CD4-positive, alpha-beta T cell treated with Interferon gamma for 1 hour (primary cell): ENCODE measurements around the gene SH2D3C.

ENCODE experiments used
- DNase-seq: peaks from one replicate; pipeline ENCODE4 v3.0.0-alpha.2; 2020

SH2D3C gene

DNA sequence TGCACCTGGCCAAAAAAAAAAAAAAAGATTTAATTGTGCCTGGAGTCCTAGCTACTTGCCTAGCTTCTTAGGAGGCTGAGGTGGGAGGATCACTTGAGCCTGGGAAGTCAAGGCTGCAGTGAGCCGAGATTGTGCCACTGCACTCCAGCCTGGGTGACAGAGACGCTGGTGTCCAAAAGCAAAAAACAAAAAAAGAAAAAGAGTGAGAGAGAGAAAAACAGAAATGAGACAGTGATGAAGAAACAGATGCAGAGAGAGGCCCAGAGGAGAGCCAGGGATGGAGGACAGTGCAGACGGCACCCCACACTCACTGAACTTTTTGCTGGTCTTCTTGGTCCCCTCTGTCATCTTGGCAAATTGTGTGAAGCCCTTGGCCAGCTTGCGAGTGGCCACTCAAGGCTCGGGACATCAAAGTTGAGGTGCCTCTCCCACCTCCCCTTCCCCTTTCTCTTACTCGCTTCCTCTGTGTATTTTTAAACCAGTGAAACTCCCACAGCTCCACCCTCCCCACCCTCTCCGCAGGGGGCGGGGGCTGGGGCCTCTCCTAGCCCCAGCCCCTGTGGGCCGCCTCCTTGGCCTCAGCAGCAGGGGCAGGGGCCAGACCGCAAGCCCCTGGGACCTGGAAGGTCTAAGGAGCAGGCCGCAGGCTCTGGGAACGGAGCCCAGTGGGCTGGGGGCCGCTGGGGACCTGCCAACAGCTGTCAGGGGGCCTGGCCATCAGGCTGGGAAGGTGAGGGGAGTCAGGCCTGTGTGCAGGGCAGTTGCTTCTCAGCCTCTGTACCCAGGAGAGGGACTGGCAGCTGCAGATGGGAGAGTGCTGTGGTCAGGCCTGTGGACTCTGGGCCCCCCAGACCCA is at the start of gene SH2D3C:
TSS of gene SH2D3C (minus strand) at position 387 of the 856 bp plus-strand sequence. CDS start at position 348, 39 bp downstream.
- peak; percentile 64 for DNase-seq

DNA sequence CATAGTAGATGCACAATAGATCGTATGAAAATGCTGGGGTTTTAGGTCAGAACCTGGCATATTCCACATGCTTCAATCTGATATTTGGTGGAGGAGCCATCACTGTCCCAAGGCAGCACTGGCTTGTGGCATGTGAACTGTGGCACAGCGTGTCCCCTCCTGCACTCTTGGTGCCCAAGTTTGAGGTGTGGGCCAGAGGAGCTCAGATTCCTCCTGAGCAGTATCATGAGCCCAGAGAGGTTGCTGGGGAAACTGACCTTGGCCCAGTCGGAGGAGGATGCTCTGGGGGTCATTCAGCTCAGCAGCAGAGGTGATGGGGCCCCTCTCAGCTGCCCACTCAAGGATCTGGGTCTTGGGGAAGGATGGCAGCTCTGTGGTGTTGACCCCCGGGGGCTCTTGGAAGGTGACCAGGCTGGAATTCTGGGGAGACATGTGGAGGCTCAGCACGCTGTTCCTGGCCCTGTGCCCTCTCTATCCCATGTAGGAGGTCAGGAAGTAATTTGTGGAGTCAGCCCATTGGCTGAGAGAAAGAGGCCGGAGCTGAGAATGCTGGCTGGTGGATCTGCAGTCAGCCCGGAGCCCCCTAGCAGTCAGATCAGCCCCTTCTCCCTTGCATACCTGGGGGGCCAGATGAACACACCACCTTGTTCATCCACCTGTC is 47.9 kb upstream of the SH2D3C start:
- DNase-seq = no peak

DNA sequence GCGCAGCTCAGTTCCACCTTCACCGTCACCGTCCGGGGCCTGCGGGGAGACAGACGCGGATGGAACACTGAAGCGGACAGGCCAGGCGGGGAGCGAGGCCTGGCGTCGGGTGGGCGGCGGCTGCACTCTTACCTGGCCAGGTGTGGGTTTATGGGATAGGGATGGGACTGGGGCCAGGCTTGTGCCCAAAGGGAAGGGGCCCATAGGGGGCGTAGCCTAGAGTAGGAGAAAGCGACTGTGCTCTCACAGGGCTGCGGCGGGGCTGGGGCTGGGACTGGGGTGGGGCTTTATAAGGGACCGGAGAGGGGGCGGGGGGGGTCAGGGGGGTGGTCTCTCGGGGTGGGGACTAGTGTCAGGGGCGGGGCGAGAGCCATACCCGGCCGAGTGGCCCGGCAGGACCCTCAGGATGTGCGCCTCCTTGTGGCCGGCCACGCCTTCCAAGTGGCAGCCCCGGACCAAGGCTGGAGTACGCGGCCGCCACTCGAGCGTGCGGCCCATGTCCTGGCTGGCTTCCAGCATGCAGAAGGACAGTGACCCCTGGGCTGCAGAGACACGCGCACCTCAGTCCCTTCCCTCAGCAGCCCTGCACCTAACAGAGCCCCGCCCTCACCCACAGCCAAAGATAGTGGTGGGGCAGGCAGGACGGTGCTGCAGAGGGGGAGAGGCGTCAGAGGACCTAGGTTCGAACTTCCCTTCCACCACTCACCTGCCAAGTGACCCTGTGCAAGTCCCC is 47.0 kb upstream of the SH2D3C start:
- DNase-seq = no peak

- no peak for DNase-seq
Measured at GRCh38 chr9:127822108-127822507, 43.6 kb upstream of the SH2D3C start.

GRCh38 chr9:127818574-127818973 is 40.1 kb upstream of the SH2D3C start:
- DNase-seq = no peak

GRCh38 chr9:127817881-127818434 is 39.5 kb upstream of the SH2D3C start:
- no peak for DNase-seq

GRCh38 chr9:127816728-127817127 is 38.3 kb upstream of the SH2D3C start:
- DNase-seq = no peak

- DNase-seq = no peak
Measured at GRCh38 chr9:127816362-127816725, 37.9 kb upstream of the SH2D3C start.

- no peak for DNase-seq
Measured at GRCh38 chr9:127815512-127816361, 37.3 kb upstream of the SH2D3C start.

DNA sequence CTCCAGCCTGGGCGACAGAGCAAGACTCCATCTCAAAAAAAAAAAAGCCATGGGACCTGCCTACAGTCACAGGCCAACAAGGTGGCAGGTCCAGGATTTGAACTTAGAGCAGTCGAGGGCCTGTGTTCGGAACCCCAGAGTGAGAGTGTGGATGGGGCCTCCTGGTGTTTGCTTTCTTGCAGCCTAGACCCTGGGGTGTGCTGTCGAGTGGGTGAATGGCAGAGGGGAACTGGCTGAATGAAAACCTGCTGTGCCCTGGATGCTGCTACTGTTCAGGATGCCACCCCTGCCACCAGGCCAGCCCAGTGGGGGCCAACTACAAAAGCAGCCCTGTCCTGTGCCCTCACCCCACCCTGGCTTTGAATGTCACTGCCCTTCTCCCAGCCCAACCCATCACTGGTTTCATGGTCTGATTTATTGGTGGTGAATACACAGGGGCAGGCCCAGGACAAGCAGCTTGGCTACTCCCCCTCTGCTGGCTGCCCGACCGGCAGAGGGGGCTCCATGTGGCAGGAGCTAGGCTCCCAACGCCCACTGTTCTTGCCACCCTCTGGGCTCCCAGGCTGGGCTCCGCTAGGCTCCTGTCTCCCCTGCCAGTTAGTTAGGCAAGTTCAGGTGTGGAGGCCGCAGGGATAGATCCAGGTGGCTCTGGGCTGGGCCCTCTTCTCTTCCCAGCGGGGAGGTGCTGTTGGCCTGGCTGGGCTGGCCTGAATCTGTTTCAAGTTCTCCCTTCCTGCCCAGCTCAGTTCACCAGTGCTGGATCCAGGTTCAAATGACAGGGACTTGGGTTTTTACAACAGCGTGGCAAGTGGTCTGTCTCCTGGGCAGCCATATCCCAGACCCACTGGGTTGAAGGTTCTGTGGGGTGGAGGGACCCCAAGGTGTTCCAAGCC is 36.4 kb upstream of the SH2D3C start:
- DNase-seq = no peak

DNA sequence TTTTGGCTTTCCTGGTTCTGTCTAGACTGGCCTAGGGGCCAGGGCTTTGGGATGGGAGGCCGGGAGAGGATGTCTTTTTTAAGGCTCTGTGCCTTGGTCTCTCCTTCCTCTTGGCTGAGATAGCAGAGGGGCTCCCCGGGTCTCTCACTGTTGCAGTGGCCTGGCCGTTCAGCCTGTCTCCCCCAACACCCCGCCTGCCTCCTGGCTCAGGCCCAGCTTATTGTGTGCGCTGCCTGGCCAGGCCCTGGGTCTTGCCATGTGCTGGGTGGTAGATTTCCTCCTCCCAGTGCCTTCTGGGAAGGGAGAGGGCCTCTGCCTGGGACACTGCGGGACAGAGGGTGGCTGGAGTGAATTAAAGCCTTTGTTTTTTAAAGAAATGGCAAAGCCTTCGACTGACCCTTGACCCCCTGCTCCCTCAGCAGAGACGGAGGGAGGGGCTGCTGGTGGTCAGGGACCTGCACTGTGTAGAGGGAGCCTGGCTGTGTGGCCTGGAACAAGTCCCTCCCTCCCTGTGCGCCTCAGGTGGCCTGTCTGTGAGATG is 35.3 kb upstream of the SH2D3C start:
- no peak for DNase-seq

GRCh38 chr9:127812936-127813675 is 34.6 kb upstream of the SH2D3C start:
- no peak for DNase-seq

DNA sequence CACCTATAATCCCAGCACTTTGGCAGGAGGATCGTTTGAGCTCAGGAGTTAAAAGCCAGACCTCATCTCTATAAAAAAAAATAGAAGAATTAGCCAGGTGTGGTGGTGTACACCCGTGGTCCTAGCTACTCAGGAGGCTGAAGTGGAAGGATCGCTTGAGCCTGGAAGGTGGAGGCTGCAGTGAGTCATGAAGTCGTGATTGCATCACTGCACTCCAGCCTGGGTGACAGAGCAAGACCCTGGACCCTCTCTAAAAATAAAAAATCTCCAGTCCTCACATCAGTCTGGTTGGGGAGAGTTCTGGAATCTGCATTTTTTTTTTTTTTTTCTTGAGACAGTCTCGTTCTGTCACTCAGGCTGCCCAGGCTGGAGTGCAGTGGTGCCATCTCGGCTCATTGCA is 33.5 kb upstream of the SH2D3C start:
- no peak for DNase-seq

DNA sequence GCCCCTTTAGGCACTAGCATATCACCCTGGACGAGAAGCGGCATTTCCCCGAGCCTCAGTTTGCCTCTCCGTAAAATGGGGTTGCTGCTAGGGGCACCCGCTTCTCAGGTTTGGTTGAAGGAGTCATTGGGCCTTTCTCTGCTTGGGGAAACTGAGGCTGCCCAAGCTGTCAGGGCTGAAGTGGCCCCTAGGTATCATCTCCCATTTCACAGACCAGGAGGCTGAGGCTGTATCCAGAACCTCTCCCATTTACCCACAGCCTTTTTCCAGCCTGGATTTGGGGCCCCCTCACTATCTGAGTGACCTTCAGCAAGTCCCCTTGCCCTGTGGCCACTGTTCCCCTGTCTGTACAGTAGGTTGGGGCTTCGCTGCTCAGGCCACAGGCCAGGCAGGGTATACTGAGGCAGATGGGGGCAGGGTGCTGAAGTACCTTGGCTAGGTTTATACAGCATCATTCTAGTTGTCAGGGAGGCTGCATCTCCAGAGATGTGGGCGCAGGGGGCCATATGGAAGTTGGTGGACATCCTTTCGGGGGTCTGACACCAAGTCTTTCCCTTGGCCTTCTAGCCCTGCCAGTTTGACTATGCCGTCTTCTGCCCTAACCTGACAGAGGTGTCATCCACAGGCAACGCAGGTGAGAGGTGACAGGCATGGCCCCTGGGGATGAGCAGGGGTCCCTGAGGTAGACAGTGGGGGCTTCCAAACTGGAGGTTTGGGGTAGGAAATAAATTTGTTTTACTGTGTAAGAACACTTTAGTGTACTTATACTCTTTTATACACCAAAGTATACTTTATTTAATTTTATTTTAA is 32.1 kb upstream of the SH2D3C start:
- no peak for DNase-seq

GRCh38 chr9:127809540-127810377 is 31.3 kb upstream of the SH2D3C start:
- no peak for DNase-seq

DNA sequence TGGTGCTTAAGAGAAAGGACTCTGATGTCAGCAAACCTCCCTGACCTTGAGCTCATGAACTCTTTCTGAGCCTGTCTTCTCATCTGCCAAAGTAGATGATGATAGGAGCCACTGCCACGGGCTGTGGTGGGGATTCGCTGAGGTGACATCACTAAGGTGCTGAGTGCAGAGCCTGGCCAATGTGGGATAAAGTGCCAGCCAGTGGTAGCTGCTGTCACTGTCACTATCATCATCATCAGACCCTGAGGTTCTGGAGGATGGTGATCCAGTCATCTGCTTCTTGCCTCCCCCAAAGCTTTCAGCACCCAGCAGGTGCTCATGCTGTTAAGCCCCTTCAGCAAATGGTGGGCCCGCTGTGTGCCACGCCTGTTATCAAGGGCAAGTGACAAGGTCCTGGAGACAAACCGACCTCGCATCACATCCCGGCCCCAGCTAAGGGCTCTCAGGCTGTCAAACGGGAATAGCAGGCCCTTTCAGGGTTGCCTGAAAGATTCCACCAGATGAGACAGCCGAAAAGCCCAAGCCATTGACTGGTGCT is 30.6 kb upstream of the SH2D3C start:
- no peak for DNase-seq

- DNase-seq = no peak
Measured at GRCh38 chr9:127808347-127809001, 30.0 kb upstream of the SH2D3C start.

DNA sequence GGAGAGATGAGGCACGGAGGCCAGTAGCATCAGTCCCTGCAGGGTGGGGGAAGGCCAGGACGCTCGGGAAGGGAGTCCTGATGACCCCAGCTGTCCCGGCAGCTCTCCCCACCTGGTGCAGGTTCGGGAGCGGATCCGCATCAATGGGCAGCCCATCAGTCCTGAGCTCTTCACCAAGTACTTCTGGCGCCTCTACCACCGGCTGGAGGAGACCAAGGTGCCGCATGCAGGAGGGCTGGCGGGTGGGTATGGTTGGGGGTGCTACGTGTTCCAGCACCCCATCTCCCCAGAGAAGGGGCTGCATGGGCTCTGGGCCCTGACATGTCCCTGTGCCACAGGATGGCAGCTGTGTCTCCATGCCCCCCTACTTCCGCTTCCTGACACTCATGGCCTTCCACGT is 28.4 kb upstream of the SH2D3C start:
- no peak for DNase-seq
